NCI-H1417 treated with DMSO at 0.1 percent for 48 hours (cell line): ENCODE data around the gene SMIM26.
"Not testable (repeated sequence)": the region's sequence is repeated elsewhere in the genome, so short reads cannot be mapped to it uniquely, and the experiment has no call there.

Experiments
- DNase-seq: peaks from one replicate; lab custom pipeline; 2025; lab: John Stamatoyannopoulos, UW

SMIM26 gene, protein sequence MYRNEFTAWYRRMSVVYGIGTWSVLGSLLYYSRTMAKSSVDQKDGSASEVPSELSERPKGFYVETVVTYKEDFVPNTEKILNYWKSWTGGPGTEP

DNA sequence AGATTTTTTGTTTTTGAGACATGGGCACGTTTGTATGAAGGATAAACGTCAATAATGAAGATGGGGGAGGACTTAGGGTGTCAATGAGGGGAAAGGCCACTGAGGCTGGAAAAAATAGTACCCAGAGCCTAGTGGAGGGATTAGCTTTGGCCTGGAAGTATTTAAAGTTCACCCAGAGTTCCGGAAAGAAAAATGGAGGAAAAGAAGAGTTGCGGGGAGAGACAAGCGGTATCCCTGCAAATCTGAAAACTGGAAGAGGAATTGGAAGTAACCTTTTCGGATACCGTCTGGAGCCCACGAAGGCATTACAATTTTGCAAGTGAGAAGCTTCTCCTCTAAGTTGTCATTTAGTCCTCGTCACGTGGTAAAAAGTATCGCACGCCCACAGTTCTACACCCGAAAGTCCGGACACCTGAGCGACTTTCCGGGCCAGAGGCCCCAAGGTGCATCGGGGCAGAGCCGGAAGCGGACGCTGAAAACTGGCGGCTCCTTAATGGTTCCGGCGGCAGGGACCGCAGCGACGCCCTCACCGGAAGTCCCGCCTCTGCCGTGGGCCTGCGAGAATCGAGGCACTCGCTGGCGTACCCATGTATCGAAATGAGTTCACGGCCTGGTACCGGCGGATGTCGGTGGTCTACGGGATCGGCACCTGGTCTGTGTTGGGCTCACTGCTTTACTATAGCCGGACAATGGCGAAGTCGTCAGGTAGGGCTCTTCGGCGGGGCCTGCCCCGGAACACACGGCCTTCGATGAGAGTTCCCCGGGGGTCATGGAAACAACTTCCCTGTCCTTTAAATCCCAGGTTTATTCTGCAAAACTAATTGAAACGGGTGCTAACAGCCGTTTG is at the start of gene SMIM26:
Gene SMIM26, plus strand, starts transcription at position 541 of the 847 bp plus-strand sequence. Its CDS starts 47 bp downstream, at position 588.
- peak; percentile 53 for DNase-seq

DNA sequence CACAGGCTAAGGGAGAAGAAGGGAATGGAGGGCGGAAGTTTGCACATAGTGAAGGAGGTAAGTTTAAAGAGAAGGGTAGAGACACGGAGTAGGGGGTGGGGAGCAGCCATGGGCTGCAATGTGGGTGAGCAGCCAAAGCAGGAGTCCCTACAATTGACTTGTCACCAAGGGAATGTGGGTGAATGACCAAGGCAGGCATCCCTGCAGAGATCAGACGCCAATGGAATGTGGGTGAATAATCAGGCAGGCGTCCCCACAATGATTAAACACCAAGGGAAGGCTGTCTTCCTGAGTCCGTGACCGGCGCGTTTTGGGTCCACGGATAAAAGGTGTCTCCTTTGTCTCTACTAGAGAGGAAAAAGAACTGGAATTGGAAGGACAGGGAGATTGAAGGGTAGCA is 45.2 kb upstream of the SMIM26 start:
- DNase-seq, result not testable (repeated sequence)

DNA sequence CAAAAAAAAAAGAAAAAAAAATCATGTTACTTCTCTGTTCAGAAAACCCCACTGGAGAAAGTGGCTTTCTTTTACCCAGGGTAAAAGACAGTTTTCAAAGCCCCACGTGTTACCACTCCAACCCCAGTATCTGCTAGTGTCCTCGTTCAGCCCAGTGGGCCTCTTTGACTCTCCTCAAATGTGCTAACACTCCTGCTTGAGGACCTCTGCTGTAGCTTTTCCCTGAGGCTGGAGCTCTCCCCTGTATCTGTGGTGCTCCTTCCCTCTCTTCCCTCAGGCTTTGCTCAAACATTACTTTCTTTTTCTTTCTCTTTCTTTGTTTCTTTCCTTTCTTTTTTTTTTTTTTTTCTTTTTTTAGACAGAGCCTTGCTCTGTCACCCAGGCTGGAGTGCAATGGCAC is 44.2 kb upstream of the SMIM26 start:
- DNase-seq, result no peak

DNA sequence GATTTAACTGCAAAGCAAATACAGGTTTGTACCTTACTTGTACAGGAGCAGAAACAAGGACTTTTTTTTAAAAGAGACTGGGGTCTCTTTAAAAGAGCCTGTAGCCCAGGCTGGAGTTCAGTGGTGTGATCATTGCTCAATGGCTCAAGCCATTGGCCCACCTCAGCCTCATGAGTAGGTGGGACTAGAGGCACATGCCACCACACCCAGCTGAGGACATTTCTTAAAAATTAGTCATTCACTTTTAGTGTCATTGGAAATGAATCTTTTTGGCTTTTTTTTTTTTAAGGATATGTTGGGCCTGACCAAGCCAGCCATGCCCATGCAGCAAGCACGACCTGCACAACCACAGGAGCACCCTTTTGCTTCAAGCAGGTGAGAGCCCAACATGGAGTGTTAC is 42.6 kb upstream of the SMIM26 start:
- no peak for DNase-seq

DNA sequence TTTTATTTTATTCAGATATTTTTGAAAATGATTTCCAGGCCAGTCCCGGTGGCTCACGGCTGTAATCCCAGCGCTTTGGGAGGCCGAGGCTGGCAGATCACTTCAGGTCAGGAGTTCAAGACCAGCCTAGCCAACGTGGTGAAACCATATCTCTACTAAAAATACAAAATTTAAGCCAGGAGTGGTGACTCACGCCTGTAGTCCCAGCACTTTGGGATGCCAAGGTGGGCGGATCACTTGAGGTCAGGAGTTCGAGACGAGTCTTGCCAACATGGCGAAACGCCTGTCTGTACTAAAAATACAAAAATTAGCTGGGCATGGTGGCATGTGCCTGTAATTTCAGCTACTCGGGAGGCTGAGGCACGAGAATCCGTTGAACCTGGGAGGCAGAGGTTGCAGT is 40.5 kb upstream of the SMIM26 start:
- DNase-seq, result not testable (repeated sequence)

DNA sequence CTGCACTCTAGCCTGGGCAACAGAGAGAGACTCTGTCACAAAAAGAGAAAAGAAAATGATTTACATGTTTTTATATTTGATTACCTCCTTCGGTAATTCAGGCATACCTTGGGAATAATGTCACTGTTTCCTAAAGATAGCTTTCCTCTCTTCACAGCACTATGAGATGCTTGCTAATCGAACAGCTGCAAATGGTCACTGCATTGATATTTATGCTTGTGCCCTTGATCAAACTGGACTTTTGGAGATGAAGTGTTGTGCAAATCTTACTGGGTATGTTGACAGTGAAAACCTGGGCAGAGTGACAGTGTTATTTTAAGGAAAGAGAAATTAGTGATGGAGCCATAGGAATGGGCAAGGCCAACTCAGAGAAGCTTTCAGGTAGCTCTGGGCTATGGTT is 39.9 kb upstream of the SMIM26 start:
- no peak for DNase-seq

DNA sequence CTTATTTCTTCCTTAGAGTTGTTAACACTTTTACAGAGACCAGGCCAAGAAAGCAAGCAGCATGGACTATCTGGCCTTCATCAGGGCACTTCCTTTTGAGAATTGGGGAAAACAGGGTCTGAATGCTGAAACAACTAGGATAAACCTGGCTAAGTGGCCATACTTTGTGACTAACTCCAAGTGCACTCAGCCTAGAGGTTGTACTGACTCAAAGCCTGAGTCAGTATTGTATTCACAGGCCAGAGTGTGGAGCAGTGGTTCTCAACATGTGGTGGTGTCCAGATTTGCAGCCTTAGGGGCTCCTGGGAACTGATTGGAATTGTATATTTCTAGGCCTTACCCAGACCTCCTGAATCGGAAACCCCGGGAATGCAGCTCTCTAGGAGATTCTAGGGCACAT is 39.4 kb upstream of the SMIM26 start:
- no peak for DNase-seq

DNA sequence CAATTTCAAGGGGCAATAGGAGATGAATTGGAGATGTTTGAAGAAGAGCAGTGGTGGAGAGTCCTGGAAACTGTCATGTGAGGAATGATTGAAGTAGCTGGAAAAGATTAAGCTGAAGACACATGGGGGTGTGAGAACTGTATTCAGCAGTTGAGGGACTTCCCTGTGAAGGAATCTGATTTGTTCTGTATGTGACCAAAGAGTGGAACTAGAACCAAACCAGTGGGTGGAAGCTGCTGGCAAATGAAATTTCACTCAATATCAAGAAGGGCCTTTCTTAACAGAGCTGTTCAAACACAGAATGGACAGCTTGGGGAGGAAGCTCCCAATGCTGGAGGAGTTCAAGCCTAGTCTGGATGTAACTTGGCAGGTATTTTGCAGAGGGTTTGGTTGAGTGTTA is 38.2 kb upstream of the SMIM26 start:
- DNase-seq, result no peak

DNA sequence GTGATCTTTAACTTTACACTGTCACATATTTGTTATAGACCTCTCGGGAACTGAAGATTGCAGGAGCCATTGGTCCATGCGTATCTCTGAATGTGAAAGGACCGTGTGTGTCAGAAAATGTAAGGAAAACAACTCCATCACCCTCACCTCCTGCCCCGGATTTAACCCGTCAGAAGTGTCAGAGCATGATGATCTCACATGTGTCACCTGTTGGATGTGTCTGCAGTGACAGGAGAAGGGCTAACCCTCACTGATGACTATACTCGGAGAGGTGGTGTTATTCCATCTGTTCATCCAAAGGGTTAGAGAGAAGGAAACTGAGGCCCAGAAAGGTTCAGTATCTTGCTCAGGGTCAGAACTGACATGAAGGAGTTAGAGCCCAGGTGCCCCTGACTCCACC is 34.6 kb upstream of the SMIM26 start:
- no peak for DNase-seq

DNA sequence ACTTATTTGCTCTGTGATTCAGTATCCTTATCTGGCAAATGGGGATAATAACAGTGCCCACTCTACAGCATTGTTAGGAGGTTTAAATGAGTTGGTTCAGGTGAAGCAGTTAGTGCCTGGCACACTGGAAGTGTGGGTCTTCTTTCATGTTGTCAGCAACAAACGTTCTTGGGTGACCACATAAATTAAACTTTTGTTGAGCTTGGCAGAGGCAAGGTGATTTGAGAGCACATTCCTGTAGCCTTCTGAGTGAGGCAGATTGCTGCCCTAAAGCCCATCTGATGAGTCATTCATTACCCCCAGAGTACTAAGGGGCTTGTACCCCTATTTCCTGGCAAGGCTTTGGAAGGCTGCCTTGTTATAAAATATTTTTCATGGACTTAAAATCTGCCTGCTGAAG is 33.7 kb upstream of the SMIM26 start:
- no peak for DNase-seq

DNA sequence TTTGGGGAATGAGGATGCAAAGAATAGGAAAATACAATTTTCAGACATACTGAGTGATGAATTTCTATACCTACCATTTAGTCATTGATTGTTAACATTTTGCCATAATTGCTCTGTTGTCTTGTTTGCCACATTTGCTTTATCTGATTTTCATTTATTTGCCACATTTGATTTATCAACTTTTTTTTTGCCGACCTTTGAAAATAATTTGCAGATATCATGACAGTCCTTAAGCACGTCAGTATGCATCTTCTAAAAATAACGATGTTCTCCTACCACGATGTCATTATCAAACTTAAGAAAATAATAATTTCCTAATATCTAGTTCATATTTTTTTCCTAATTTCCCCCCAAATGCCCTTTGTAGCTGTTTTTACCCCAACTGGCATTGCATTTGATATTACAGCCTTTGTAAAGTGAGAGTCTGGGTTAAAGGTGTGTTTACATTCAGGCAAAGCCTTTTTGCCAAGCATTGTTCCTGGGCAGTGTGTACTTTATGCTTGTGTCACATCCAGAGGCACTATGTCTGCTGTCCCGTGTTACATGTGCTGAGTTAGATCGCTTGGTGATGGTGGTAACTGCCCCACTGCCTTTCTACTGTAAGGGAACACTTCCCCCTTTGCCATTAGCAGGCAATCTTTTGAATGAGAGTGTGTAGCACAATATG is 33.1 kb upstream of the SMIM26 start:
- DNase-seq, result no peak

DNA sequence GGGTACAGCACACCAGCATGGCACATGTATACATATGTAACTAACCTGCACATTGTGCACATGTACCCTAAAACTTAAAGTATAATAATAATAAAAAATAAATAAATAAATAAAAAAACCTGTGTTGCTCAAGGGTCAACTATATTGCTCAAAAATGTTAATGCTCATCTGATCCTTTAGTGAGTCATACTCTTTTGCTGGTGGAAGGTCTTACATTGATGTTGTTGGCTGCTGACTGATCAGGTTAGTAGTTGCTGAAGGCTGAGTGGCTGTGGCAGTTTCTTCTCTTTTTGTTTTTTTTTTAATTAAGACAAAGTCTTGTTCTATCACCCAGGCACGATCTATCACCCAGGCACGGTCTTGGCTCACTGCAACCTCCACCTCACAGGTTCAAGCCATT is 29.6 kb upstream of the SMIM26 start:
- DNase-seq, result no peak

DNA sequence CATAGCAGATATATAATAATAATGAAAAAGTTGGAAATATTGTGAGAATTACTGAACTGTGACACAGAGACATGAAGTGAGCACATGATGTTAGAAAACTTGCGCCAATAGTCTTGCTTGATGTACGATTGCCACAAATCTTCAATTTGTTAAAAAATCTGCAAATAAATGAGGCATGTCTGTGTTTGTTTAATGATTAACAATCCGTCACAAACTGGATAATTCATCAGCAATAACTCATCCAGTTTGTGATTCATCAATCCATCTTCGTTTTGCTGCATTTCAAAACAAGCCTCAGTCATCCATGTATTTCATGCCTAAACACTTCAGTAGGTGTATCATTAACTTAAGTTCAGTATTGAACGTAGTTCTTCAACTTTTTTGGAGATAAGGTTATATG is 25.5 kb upstream of the SMIM26 start:
- DNase-seq, result no peak

DNA sequence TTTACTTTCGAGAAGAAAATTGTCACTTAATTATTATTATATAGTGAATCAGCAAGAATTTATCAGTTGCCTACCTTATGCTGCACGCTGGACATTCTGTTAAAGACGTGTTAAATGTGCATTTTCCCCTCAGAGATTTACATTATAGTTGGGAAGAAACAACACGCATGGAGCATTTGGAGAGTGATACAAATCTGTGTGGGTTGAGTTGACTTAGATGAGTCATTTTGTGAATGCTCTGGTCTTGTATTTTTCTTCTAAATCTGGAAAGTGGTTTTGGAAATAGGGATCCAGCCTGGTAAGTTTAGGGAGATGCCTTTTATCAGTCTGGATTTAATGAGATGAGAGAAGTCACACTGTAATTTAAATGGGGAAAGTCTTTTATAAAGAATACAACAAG is 24.0 kb upstream of the SMIM26 start:
- DNase-seq, result no peak

DNA sequence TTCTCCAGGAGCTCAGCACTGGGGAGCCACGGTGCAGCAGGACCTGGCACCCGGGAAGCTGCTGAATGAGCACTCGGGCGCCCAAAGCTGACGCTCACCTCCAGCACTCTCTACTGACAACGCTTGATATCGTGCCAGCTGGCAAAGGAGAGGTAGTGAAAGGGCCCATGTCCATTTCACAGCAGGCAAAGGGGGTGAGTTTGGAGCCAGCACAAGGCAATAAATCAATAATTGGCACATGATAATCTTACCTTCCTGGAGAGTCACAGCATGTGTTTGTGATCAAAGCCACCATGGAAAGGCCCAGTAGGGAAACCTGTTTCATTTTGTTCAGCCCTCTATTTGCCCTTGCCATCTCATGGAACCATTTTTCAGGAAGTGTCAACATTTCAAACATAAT is 23.3 kb upstream of the SMIM26 start:
- DNase-seq, result peak; percentile 92

DNA sequence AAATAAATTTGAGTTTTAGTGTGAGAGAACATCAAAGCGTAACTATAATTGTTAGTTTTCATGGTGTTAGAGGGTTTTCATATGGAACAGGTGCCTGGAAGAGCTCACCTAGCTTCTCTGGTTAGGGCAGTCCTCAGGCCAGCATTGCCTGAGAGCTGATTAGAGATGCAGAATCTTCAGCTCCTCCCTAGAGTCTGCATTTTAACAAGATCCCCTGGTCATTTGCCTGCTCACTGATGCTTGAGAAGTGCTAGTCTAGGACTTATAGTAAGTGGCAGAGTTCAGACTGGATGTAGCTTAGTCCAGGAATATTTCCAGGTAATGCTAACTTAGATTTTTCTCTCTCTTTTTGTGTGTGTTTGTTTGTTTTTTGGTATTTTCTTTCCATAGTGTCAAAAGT is 21.7 kb upstream of the SMIM26 start:
- DNase-seq, result no peak

DNA sequence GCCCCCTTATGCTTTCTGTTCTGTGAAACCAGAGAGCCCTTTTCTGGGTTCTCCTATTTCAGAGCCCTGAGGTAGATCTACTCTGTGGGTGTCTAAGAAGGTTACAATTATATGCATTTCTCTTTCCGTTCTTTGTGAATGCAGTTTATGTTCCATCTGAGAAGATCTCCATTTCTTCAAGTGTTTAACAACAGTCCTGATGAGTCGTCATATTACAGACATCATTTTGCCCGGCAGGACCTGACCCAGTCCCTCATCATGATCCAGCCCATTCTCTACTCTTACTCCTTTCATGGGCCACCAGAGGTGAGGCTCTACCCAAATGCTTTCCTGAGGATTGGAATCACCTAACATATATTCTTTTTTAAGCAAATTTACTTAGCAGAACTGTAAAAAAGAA is 18.8 kb upstream of the SMIM26 start:
- no peak for DNase-seq

DNA sequence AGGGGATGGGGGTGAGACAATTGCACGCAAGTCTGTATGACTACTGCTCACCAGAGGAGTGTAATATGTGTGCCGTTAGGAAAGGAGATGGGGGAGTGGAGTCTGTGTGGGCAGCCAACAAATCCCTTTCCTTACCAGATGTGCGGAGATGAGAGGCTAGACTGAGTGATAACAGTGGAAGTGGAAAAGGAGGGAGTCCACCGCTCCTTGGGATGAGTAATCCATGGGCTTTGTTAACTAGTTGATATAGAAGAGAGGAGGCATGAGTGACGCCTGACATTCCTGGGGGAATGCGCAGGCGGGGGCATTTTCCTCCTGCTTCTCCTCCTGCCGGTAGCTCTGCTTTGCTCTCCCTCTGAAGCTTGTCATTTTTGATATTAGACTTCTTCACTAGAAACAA is 13.5 kb upstream of the SMIM26 start:
- DNase-seq, result no peak

DNA sequence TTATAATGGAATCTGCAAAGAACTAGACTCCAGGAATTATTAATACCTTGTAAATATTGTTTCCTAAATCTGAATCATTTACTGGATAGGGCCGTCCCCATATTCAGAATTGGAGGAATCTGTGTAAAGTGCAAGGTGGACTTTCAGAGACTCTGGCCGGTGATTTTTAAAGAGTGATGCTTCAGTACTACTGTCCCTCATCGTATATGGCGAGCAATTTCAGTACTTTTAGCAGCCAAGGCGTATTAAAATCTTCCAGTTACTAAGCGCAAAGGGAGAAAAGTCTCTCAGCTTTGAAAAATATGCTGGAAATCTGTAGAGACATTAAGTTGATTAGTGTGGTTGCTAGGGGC is 483 bp downstream of the SMIM26 start:
- no peak for DNase-seq

DNA sequence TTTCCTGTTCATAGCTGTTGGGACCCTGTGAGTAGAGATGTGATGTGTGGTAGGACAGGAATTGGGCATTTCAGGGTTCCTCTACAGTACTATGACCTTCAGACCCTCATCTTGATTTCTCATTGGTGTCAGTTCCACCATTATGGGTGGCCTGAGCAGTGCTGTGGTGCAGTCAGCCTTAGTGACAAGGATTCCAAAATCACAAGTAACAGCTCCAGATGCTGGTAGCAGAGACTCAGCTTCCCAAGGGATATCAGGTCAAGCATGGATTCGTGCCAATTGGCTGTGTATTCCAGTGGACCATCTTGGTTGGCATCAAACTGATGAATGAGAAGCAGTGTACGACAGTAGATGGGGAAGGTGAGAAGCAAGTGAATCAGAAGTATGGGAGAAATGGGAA is 3.8 kb downstream of the SMIM26 start:
- DNase-seq, result no peak

DNA sequence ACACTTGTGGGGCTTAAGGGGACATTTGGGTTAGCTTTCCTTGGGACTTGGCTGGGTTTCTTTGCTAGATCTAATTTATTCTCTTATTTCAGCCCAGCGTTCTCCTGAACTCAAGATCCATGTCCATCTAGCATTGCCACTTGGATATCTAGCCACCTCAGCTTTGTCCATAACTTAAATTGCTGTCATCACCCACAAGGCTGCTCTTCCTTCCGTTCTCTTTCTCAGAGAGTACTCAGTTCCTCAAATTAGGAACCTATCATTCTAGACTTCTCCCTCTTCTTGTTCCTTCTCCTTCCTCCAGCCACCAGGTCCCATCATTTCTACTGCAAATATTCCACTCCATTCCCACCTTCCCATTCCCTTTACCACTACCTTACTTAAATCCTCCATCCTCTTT is 4.3 kb downstream of the SMIM26 start:
- no peak for DNase-seq

DNA sequence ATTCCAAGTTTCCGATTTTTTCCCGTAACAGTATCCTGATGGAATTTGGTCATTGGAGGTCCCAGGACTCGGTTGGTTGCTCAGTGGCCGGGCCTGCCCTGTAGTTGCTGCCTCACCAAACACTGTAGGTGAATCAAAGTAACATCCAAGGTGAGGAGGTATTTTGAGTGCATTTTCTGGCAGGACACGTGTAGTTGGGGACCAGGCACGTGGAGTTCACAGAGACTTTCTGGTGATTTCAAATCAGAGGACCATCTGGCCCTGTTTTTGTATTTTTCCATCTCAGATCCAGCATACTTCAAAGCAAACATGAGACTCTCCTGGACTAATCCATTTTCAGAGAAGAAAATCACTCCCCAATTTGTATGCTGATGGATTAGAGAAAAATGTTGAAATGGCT is 10.7 kb downstream of the SMIM26 start:
- no peak for DNase-seq

DNA sequence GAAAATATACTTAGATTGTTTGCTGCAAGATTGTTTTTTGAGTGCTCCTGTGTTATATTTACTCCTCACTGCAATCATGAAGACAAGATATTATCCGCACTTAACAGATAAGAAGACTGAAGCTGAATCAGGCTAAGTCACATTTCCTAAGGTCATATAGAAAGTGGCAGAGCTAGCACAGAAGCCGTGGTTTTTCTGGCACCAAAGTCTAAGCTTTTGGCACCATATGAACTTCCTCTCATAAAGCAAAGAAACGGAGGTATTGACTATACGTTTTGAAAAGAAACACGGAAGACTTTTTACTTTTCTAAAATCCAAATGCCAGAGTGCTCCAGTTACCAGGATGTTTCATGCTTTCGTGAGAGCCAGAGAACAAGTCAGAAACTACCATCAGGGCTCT is 11.3 kb downstream of the SMIM26 start:
- DNase-seq, result no peak

DNA sequence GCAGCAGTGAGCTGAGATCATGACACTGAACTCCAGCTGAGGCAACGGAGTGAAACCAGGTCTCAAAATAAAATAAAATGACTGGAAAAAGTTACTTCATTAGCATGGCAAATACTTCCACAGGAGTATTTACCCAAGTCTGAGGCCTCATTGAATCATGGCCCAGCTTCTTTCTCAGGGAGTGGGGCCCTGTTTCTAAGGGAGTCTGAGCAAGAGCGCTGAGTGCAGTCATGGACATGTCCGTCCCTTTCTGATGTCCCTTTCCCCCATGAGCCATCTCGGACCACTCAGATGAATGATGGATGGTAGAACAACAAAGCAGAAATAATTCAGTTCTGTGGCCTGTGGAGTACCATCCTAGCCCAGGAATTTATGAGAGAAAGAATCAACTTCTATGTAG is 12.8 kb downstream of the SMIM26 start:
- DNase-seq, result no peak
